HepG2 (cell line): ENCODE results near the gene AGT. TPM values are rescaled to one million over a fixed set of nuclear protein-coding genes. Genes with fewer than 3 reads are reported as not detected.

Experiments used
- ATAC-seq: fragments of 200-7000 bp; cut with Tn5 transposase; 3 replicates; pipeline ENCODE4 v1.9.1; 2020; ENCODE audit warnings: mild to moderate bottlenecking, moderate library complexity
- BruUV-seq: library from RNA; stranded (reverse); fragments of 400-500 nt; replicated peaks from 2 replicates; lab custom pipeline; 2021; lab: Mats Ljungman, UMichigan
- CTCF ChIA-PET: fragments of 300-600 bp; formaldehyde crosslinking; extraction: SDS; loops from one replicate; lab custom pipeline; 2021; ENCODE audit warnings: low total read pairs, inconsistent platforms, low intra/inter-chr PET ratio; lab: Yijun Ruan, JAX
- POLR2A ChIA-PET: fragments of 350-600 bp; sonication (Branson Sonifier 250); formaldehyde crosslinking; loops from one replicate; lab custom pipeline; 2020; ENCODE audit warnings: antibody characterized with exemption, inconsistent platforms; lab: Yijun Ruan, JAX
- DNase-seq: peaks from one replicate; pipeline ENCODE4 v3.0.0-alpha.2; 2015; ENCODE audit warnings: low spot score
- FAIRE-seq: peaks from 3 replicates; lab custom pipeline; 2011; peaks lifted over from hg19 to GRCh38; lab: Jason Lieb, UNC
- H2AFZ ChIP-seq: one replicate; pipeline ENCODE4 v1.6.1; 2011; ENCODE audit warnings: low read length, inconsistent platforms
- H3K27ac ChIP-seq: fragments of 300-600 bp; 3 replicates; pipeline ENCODE4 v1.8.0; 2011; ENCODE audit warnings: mixed run types, mild to moderate bottlenecking, mixed read lengths, low read length, inconsistent platforms; ENCODE audit not compliant: insufficient read depth; ENCODE audit errors: extremely low read length
- H3K27me3 ChIP-seq, 2 experiments: fragments of 200-600 bp in 1 of 2; 2 replicates in 1 of 2; 3 replicates in 1 of 2; pipeline versions ENCODE4 v1.6.0 to v1.8.0; 2011; ENCODE audit warnings: low read length in 2 of 2, mild to moderate bottlenecking in 2 of 2, moderate library complexity in 2 of 2, inconsistent platforms in 1 of 2; ENCODE audit not compliant: insufficient read depth in 2 of 2, control insufficient read depth in 1 of 2
- H3K36me3 ChIP-seq, 2 experiments: fragments of 200-600 bp in 1 of 2; replicated peaks in 1 of 2; 2 replicates in 1 of 2; 3 replicates in 1 of 2; pipeline versions ENCODE4 v1.5.1 to v1.8.0; 2011; ENCODE audit warnings: low read length in 2 of 2, inconsistent platforms in 1 of 2; ENCODE audit not compliant: insufficient read depth in 2 of 2, control insufficient read depth in 1 of 2
- H3K4me1 ChIP-seq: 2 replicates; pipeline ENCODE4 v1.5.1; 2012; ENCODE audit warnings: low read length, inconsistent platforms; ENCODE audit not compliant: insufficient read depth
- H3K4me2 ChIP-seq: 2 replicates; pipeline ENCODE4 v1.6.0; 2011; ENCODE audit warnings: low read depth, low read length, inconsistent platforms
- H3K4me3 ChIP-seq, 3 experiments: fragments of 200-600 bp in 1 of 3; sonication (generic), shearing (Covaris generic) in 1 of 3; replicated peaks in 1 of 3; 2 replicates each; pipeline ENCODE4 v1.5.1; 2011 to 2016; ENCODE audit warnings: low read length in 3 of 3, inconsistent platforms in 2 of 3, low read depth in 2 of 3, mild to moderate bottlenecking in 2 of 3, control low read depth in 1 of 3, mixed read lengths in 1 of 3; ENCODE audit not compliant: insufficient read depth in 1 of 3
- H3K79me2 ChIP-seq: one replicate; pipeline ENCODE4 v1.6.1; 2011; ENCODE audit warnings: low read length, inconsistent platforms; ENCODE audit not compliant: insufficient read depth
- H3K9ac ChIP-seq: 2 replicates; pipeline ENCODE4 v1.6.0; 2011; ENCODE audit warnings: mild to moderate bottlenecking, low read depth, low read length, inconsistent platforms; ENCODE audit not compliant: insufficient read depth
- H3K9me3 ChIP-seq: 2 replicates; pipeline ENCODE4 v1.5.1; 2012; ENCODE audit warnings: mild to moderate bottlenecking, low read length
- H4K20me1 ChIP-seq: 2 replicates; pipeline ENCODE4 v1.6.0; 2011; ENCODE audit warnings: inconsistent platforms, mild to moderate bottlenecking, low read length, moderate library complexity; ENCODE audit not compliant: insufficient read depth
- ATF7 ChIP-seq, 2 experiments: fragments of 450-650 bp in 1 of 2; sonication (generic) in 1 of 2; formaldehyde crosslinking in 1 of 2; IDR thresholded peaks; 2 replicates each; pipeline versions ENCODE4 v1.4.0 to v1.6.1; 2016 to 2020; ENCODE audit warnings: antibody characterized with exemption in 1 of 2, mild to moderate bottlenecking in 1 of 2, missing genetic modification reagents in 1 of 2
- CEBPB ChIP-seq: IDR thresholded peaks from 2 replicates; pipeline ENCODE4 v1.6.1; 2011; ENCODE audit warnings: low read depth, low read length, improper control_type of control experiment, borderline replicate concordance
- PPARG ChIP-seq: conservative IDR thresholded peaks from 2 replicates; pipeline ENCODE4 v1.6.1; 2016; ENCODE audit warnings: missing biosample characterization, missing genetic modification reagents
- RARG ChIP-seq: sonication (generic); formaldehyde crosslinking; IDR thresholded peaks from 2 replicates; pipeline ENCODE4 v1.4.0; 2020; ENCODE audit warnings: low read depth, mild to moderate bottlenecking, missing genetic modification reagents
- ZBTB39 ChIP-seq: sonication (generic); formaldehyde crosslinking; IDR thresholded peaks from 2 replicates; pipeline ENCODE4 v1.5.0; 2020; ENCODE audit warnings: missing genetic modification reagents
- ZNF704 ChIP-seq: sonication (generic); formaldehyde crosslinking; IDR thresholded peaks from 2 replicates; pipeline ENCODE4 v1.8.1; 2023; ENCODE audit warnings: mild to moderate bottlenecking, inconsistent platforms, moderate library complexity, missing genetic modification reagents, borderline replicate concordance
- ZNF737 ChIP-seq: sonication (generic); formaldehyde crosslinking; IDR thresholded peaks from 2 replicates; pipeline ENCODE4 v1.5.0; 2020; ENCODE audit warnings: missing genetic modification reagents, mild to moderate bottlenecking, borderline replicate concordance
- WGBS: methylation state at CpG from one replicate; pipeline ENCODE4 v1.1.6; 2017; ENCODE audit warnings: low lambda C conversion rate; 5-methylcytosine and 5-hydroxymethylcytosine counted together
- in situ Hi-C: cut with HindIII; loops from 2 replicates; pipeline ENCODE4 v1.10.0; 2017; ENCODE audit warnings: low pct_unique_long_range_greater_than_20kb; ENCODE audit not compliant: extremely low pct_ligation_motif_present
- intact Hi-C: fragments of 100-400 bp; cut with micrococcal nuclease; formaldehyde crosslinking; loops from one replicate; pipeline ENCODE4 v1.10.0; 2022; ENCODE audit not compliant: unreplicated experiment
- polyA plus RNA-seq, 8 experiments: library from polyadenylated mRNA; depleted of rRNA in 3 of 8; stranded (reverse) in 7 of 8; unstranded in 1 of 8; fragments of >200 nt; fragmentation: Illumina TruSeq in 4 of 8; extraction: Trizol in 4 of 8; gene quantifications; 2 replicates each; pipeline versions ENCODE4 v1.2.1 to v1.2.3, GENCODE V29; 2011 to 2016; ENCODE audit warnings: low read depth in 4 of 8, missing spikeins in 1 of 8, mixed read lengths in 1 of 8; ENCODE audit not compliant: insufficient read depth in 1 of 8
- total RNA-seq, 5 experiments: library from RNA; depleted of rRNA; stranded (reverse); fragments of >200 nt; fragmentation: Illumina TruSeq; extraction: Trizol; gene quantifications; 2 replicates each; pipeline ENCODE4 v1.2.3, GENCODE V29; 2016; ENCODE audit warnings: low read depth in 1 of 5
- TF ChIP-seq, protein P1 (sequence below), 2 experiments: fragments of 450-650 bp in 1 of 2; sonication (generic) in 1 of 2; formaldehyde crosslinking; IDR thresholded peaks; 2 replicates each; pipeline versions ENCODE4 v1.5.0 to v1.8.0; 2020 to 2022; ENCODE audit warnings: mild to moderate bottlenecking in 1 of 2, missing genetic modification reagents in 1 of 2
- TF ChIP-seq, protein P2 (sequence below): sonication (generic); formaldehyde crosslinking; IDR thresholded peaks from 2 replicates; pipeline ENCODE4 v1.5.0; 2020; ENCODE audit warnings: mild to moderate bottlenecking, missing genetic modification reagents, borderline replicate concordance
- TF ChIP-seq, protein P3 (sequence below): sonication (generic); formaldehyde crosslinking; IDR thresholded peaks from 2 replicates; pipeline ENCODE4 v1.4.0; 2020; ENCODE audit warnings: missing genetic modification reagents

The AGT gene
- total and polyA plus RNA-seq, 2 of the 13 experiments (the other 11 are each of a cell fraction or from before 2014, with no cell fraction given): 892 to 2,071 TPM

GRCh38 chr1:230717251-230717650, 3.3 kb upstream of the AGT start:
- Histone ChIP-seq H3K27me3 (peaks cover 0 to 2% of the 10 kb centered on the region in 2 experiments; a peak in 1 of 5 replicates), H3K9me3 (peaks cover 8% of the 10 kb centered on the region), H3K79me2 (peaks cover 19% of the 10 kb centered on the region), H2AFZ (no peak overlapping the region), H3K4me3 (no peak overlapping the region), H3K36me3 (0 out of 5 replicates have a peak, but pooled peaks cover 0 to under 1% of the 10 kb centered on the region in 2 experiments), H3K4me1 (peaks cover 40% of the 10 kb centered on the region), H4K20me1 (peaks cover 11% of the 10 kb centered on the region; the same call in 1 of the 2 replicates), H3K27ac (no peak overlapping the region), H3K9ac (no peak overlapping the region), H3K4me2 (no peak overlapping the region)
- ChIA-PET POLR2A (interaction anchor here (7.9 kb wide), 1 partner anchor 12 kb away, joined by 110 read pairs; no protein-coding TSS in a partner anchor), CTCF (no interaction called here)
- 100% methylated on average over 1 of the region's 1 CpG for WGBS
- ATAC-seq: no peak
- FAIRE-seq: no peak
- intact Hi-C loops: loop anchor here (10.0 kb wide), 1 partner anchor 258 kb away; the partner anchor contains the start of genes ARV1 and TTC13
- BruUV-seq: no TSS peak
- in situ Hi-C loops: no loop called here
- DNase-seq: no peak
- TF ChIP-seq, protein P1, sequence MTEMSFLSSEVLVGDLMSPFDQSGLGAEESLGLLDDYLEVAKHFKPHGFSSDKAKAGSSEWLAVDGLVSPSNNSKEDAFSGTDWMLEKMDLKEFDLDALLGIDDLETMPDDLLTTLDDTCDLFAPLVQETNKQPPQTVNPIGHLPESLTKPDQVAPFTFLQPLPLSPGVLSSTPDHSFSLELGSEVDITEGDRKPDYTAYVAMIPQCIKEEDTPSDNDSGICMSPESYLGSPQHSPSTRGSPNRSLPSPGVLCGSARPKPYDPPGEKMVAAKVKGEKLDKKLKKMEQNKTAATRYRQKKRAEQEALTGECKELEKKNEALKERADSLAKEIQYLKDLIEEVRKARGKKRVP (CRISPR knock-in tag; IDR thresholded peaks at IDR 0.05): peak in 1 of 2 experiments; percentile 46; a peak in 1 of 4 replicates
- TF ChIP-seq, protein P2, sequence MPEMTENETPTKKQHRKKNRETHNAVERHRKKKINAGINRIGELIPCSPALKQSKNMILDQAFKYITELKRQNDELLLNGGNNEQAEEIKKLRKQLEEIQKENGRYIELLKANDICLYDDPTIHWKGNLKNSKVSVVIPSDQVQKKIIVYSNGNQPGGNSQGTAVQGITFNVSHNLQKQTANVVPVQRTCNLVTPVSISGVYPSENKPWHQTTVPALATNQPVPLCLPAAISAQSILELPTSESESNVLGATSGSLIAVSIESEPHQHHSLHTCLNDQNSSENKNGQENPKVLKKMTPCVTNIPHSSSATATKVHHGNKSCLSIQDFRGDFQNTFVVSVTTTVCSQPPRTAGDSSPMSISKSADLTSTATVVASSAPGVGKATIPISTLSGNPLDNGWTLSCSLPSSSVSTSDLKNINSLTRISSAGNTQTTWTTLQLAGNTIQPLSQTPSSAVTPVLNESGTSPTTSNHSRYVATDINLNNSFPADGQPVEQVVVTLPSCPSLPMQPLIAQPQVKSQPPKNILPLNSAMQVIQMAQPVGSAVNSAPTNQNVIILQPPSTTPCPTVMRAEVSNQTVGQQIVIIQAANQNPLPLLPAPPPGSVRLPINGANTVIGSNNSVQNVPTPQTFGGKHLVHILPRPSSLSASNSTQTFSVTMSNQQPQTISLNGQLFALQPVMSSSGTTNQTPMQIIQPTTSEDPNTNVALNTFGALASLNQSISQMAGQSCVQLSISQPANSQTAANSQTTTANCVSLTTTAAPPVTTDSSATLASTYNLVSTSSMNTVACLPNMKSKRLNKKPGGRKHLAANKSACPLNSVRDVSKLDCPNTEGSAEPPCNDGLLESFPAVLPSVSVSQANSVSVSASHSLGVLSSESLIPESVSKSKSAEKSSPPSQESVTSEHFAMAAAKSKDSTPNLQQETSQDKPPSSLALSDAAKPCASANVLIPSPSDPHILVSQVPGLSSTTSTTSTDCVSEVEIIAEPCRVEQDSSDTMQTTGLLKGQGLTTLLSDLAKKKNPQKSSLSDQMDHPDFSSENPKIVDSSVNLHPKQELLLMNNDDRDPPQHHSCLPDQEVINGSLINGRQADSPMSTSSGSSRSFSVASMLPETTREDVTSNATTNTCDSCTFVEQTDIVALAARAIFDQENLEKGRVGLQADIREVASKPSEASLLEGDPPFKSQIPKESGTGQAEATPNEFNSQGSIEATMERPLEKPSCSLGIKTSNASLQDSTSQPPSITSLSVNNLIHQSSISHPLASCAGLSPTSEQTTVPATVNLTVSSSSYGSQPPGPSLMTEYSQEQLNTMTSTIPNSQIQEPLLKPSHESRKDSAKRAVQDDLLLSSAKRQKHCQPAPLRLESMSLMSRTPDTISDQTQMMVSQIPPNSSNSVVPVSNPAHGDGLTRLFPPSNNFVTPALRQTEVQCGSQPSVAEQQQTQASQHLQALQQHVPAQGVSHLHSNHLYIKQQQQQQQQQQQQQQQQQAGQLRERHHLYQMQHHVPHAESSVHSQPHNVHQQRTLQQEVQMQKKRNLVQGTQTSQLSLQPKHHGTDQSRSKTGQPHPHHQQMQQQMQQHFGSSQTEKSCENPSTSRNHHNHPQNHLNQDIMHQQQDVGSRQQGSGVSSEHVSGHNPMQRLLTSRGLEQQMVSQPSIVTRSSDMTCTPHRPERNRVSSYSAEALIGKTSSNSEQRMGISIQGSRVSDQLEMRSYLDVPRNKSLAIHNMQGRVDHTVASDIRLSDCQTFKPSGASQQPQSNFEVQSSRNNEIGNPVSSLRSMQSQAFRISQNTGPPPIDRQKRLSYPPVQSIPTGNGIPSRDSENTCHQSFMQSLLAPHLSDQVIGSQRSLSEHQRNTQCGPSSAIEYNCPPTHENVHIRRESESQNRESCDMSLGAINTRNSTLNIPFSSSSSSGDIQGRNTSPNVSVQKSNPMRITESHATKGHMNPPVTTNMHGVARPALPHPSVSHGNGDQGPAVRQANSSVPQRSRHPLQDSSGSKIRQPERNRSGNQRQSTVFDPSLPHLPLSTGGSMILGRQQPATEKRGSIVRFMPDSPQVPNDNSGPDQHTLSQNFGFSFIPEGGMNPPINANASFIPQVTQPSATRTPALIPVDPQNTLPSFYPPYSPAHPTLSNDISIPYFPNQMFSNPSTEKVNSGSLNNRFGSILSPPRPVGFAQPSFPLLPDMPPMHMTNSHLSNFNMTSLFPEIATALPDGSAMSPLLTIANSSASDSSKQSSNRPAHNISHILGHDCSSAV (CRISPR knock-in tag): no peak
- TF ChIP-seq CEBPB (peak; percentile 70), ZNF704 (no peak), PPARG (CRISPR knock-in tag) (no peak), RARG (CRISPR knock-in tag) (no peak), ZBTB39 (CRISPR knock-in tag) (no peak), ATF7 (IDR thresholded peaks at IDR 0.05) (peak; percentile 43; the same call in 1 of the 2 replicates), ATF7 (CRISPR knock-in tag; IDR thresholded peaks at IDR 0.05) (no peak), ZNF737 (CRISPR knock-in tag) (no peak)
- TF ChIP-seq, protein P3, sequence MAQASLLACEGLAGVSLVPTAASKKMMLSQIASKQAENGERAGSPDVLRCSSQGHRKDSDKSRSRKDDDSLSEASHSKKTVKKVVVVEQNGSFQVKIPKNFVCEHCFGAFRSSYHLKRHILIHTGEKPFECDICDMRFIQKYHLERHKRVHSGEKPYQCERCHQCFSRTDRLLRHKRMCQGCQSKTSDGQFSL (CRISPR knock-in tag): no peak
